ENCODE data around the gene C4orf46.
"Not testable (repeated sequence)": the region's sequence is repeated elsewhere in the genome, so short reads cannot be mapped to it uniquely, and the experiment has no call there.

Gene C4orf46

GRCh38 chr4:158671915-158672806 is 474 bp upstream of the C4orf46 start, which contains the start of gene ETFDH:
TSS of gene ETFDH (plus strand) at chr4:158672296. CDS start at chr4:158672457, 161 bp downstream.
- Histone ChIP-seq H3K36me3 (ENCODE audit: insufficient read depth, low read length) (no peaks in the 10 kb centered on the region), H3K4me2 (ENCODE audit: low read length) (peak within 1 kb of the TSS; percentile 88), H3K9me3 (replicated peaks; ENCODE audit: low read length) (no peaks in the 10 kb centered on the region), H3K4me3 (ENCODE audit: low read length) (peak within 1 kb of the TSS; percentile 92), H3K4me1 (ENCODE audit: control insufficient read depth, insufficient read depth, low read length) (peaks cover 4% of the 10 kb centered on the region), H3K9ac (ENCODE audit: low read depth, low read length) (peak within 1 kb of the TSS; percentile 88), H3K27me3 (ENCODE audit: control insufficient read depth, insufficient read depth, low read length) (no peaks in the 10 kb centered on the region)

GRCh38 chr4:158670975-158671664 is 567 bp downstream of the C4orf46 start:
- Histone ChIP-seq H3K9ac (ENCODE audit: low read depth, low read length) (peak overlapping the region; percentile 88), H3K36me3 (ENCODE audit: insufficient read depth, low read length) (no peaks in the 10 kb centered on the region), H3K9me3 (replicated peaks; ENCODE audit: low read length) (no peaks in the 10 kb centered on the region), H3K4me2 (ENCODE audit: low read length) (peak overlapping the region; percentile 88), H3K4me1 (ENCODE audit: control insufficient read depth, insufficient read depth, low read length) (peaks cover 4% of the 10 kb centered on the region), H3K27me3 (ENCODE audit: control insufficient read depth, insufficient read depth, low read length) (no peaks in the 10 kb centered on the region), H3K4me3 (ENCODE audit: low read length) (peak overlapping the region; percentile 92)

GRCh38 chr4:158669310-158669709 is 2.4 kb downstream of the C4orf46 start:
- Histone ChIP-seq H3K27me3 (ENCODE audit: control insufficient read depth, insufficient read depth, low read length) (no peaks in the 10 kb centered on the region), H3K4me1 (ENCODE audit: control insufficient read depth, insufficient read depth, low read length) (peaks cover 4% of the 10 kb centered on the region), H3K36me3 (ENCODE audit: insufficient read depth, low read length) (no peaks in the 10 kb centered on the region), H3K4me2 (ENCODE audit: low read length) (no peak overlapping the region), H3K4me3 (ENCODE audit: low read length) (no peak overlapping the region), H3K9ac (ENCODE audit: low read depth, low read length) (no peak overlapping the region), H3K9me3 (replicated peaks; ENCODE audit: low read length) (no peaks in the 10 kb centered on the region)

- Histone ChIP-seq H3K9me3 (replicated peaks; ENCODE audit: low read length) (no peaks in the 10 kb centered on the region), H3K4me3 (ENCODE audit: low read length) (no peak overlapping the region), H3K4me1 (ENCODE audit: control insufficient read depth, insufficient read depth, low read length) (peaks cover 4% of the 10 kb centered on the region), H3K9ac (ENCODE audit: low read depth, low read length) (no peak overlapping the region), H3K27me3 (ENCODE audit: control insufficient read depth, insufficient read depth, low read length) (no peaks in the 10 kb centered on the region), H3K36me3 (ENCODE audit: insufficient read depth, low read length) (no peaks in the 10 kb centered on the region), H3K4me2 (ENCODE audit: low read length) (no peak overlapping the region)
Observed at GRCh38 chr4:158667651-158668198, 4.0 kb downstream of the C4orf46 start.

- peaks cover 4% of the 10 kb centered on the region for H3K4me1 ChIP-seq (ENCODE audit: control insufficient read depth, insufficient read depth, low read length)
- no peaks in the 10 kb centered on the region for H3K27me3 ChIP-seq (ENCODE audit: control insufficient read depth, insufficient read depth, low read length)
- H3K4me2 ChIP-seq (ENCODE audit: low read length), result no peak overlapping the region
- no peaks in the 10 kb centered on the region for H3K9me3 ChIP-seq (replicated peaks; ENCODE audit: low read length)
- H3K36me3 ChIP-seq (ENCODE audit: insufficient read depth, low read length), result no peaks in the 10 kb centered on the region
- H3K4me3 ChIP-seq (ENCODE audit: low read length), result no peak overlapping the region
- no peak overlapping the region for H3K9ac ChIP-seq (ENCODE audit: low read depth, low read length)
Observed at GRCh38 chr4:158666892-158667291, 4.8 kb downstream of the C4orf46 start.

- no peaks in the 10 kb centered on the region for H3K36me3 ChIP-seq (ENCODE audit: insufficient read depth, low read length)
- H3K4me1 ChIP-seq (ENCODE audit: control insufficient read depth, insufficient read depth, low read length), result peaks cover 4% of the 10 kb centered on the region
- no peak overlapping the region for H3K4me3 ChIP-seq (ENCODE audit: low read length)
- H3K4me2 ChIP-seq (ENCODE audit: low read length), result no peak overlapping the region
- no peak overlapping the region for H3K9ac ChIP-seq (ENCODE audit: low read depth, low read length)
- H3K9me3 ChIP-seq (replicated peaks; ENCODE audit: low read length), result no peaks in the 10 kb centered on the region
- H3K27me3 ChIP-seq (ENCODE audit: control insufficient read depth, insufficient read depth, low read length), result no peaks in the 10 kb centered on the region
Observed at GRCh38 chr4:158664806-158665205, 6.9 kb downstream of the C4orf46 start.

GRCh38 chr4:158663707-158664625 is 7.7 kb downstream of the C4orf46 start:
- not testable (repeated sequence) for H3K36me3 ChIP-seq (ENCODE audit: insufficient read depth, low read length); H3K9ac ChIP-seq (ENCODE audit: low read depth, low read length); H3K9me3 ChIP-seq (replicated peaks; ENCODE audit: low read length); H3K27me3 ChIP-seq (ENCODE audit: control insufficient read depth, insufficient read depth, low read length); H3K4me1 ChIP-seq (ENCODE audit: control insufficient read depth, insufficient read depth, low read length); H3K4me2 ChIP-seq (ENCODE audit: low read length); H3K4me3 ChIP-seq (ENCODE audit: low read length)

GRCh38 chr4:158663255-158663654 is 8.4 kb downstream of the C4orf46 start:
- not testable (repeated sequence) for H3K4me2 ChIP-seq (ENCODE audit: low read length); H3K36me3 ChIP-seq (ENCODE audit: insufficient read depth, low read length); H3K4me1 ChIP-seq (ENCODE audit: control insufficient read depth, insufficient read depth, low read length); H3K9me3 ChIP-seq (replicated peaks; ENCODE audit: low read length); H3K4me3 ChIP-seq (ENCODE audit: low read length); H3K27me3 ChIP-seq (ENCODE audit: control insufficient read depth, insufficient read depth, low read length); H3K9ac ChIP-seq (ENCODE audit: low read depth, low read length)

GRCh38 chr4:158657291-158657690 is 14.4 kb downstream of the C4orf46 start:
- H3K36me3 ChIP-seq (ENCODE audit: insufficient read depth, low read length), result no peaks in the 10 kb centered on the region
- H3K4me2 ChIP-seq (ENCODE audit: low read length), result no peak overlapping the region
- no peak overlapping the region for H3K4me3 ChIP-seq (ENCODE audit: low read length)
- H3K4me1 ChIP-seq (ENCODE audit: control insufficient read depth, insufficient read depth, low read length), result peaks cover 8% of the 10 kb centered on the region
- no peaks in the 10 kb centered on the region for H3K27me3 ChIP-seq (ENCODE audit: control insufficient read depth, insufficient read depth, low read length)
- no peaks in the 10 kb centered on the region for H3K9me3 ChIP-seq (replicated peaks; ENCODE audit: low read length)
- H3K9ac ChIP-seq (ENCODE audit: low read depth, low read length), result no peak overlapping the region

GRCh38 chr4:158656439-158656838 is 15.2 kb downstream of the C4orf46 start:
- peaks cover 8% of the 10 kb centered on the region for H3K4me1 ChIP-seq (ENCODE audit: control insufficient read depth, insufficient read depth, low read length)
- no peaks in the 10 kb centered on the region for H3K36me3 ChIP-seq (ENCODE audit: insufficient read depth, low read length)
- no peaks in the 10 kb centered on the region for H3K27me3 ChIP-seq (ENCODE audit: control insufficient read depth, insufficient read depth, low read length)
- H3K9me3 ChIP-seq (replicated peaks; ENCODE audit: low read length), result no peaks in the 10 kb centered on the region
- H3K4me3 ChIP-seq (ENCODE audit: low read length), result no peak overlapping the region
- no peak overlapping the region for H3K4me2 ChIP-seq (ENCODE audit: low read length)
- no peak overlapping the region for H3K9ac ChIP-seq (ENCODE audit: low read depth, low read length)

GRCh38 chr4:158652920-158653319 is 18.8 kb downstream of the C4orf46 start:
- Histone ChIP-seq H3K4me3 (ENCODE audit: low read length) (peak overlapping the region; percentile 45), H3K4me2 (ENCODE audit: low read length) (peak overlapping the region; percentile 78)

More at GRCh38 chr4:158652920-158653319, 18.8 kb downstream of the C4orf46 start:
- peak overlapping the region; percentile 61 for H3K9ac ChIP-seq (ENCODE audit: low read depth, low read length)
- no peaks in the 10 kb centered on the region for H3K27me3 ChIP-seq (ENCODE audit: control insufficient read depth, insufficient read depth, low read length)
- peaks cover 8% of the 10 kb centered on the region for H3K4me1 ChIP-seq (ENCODE audit: control insufficient read depth, insufficient read depth, low read length)
- H3K36me3 ChIP-seq (ENCODE audit: insufficient read depth, low read length), result no peaks in the 10 kb centered on the region
- no peaks in the 10 kb centered on the region for H3K9me3 ChIP-seq (replicated peaks; ENCODE audit: low read length)
